Colon (tissue), 2 donors: ENCODE measurements around the gene LBHD2.

Experiments
- FAIRE-seq: peaks from 2 replicates; lab custom pipeline; 2012; peaks lifted over from hg19 to GRCh38; lab: Jason Lieb, UNC
- donor health status: control.
- donor health status: control.

Gene LBHD2

DNA sequence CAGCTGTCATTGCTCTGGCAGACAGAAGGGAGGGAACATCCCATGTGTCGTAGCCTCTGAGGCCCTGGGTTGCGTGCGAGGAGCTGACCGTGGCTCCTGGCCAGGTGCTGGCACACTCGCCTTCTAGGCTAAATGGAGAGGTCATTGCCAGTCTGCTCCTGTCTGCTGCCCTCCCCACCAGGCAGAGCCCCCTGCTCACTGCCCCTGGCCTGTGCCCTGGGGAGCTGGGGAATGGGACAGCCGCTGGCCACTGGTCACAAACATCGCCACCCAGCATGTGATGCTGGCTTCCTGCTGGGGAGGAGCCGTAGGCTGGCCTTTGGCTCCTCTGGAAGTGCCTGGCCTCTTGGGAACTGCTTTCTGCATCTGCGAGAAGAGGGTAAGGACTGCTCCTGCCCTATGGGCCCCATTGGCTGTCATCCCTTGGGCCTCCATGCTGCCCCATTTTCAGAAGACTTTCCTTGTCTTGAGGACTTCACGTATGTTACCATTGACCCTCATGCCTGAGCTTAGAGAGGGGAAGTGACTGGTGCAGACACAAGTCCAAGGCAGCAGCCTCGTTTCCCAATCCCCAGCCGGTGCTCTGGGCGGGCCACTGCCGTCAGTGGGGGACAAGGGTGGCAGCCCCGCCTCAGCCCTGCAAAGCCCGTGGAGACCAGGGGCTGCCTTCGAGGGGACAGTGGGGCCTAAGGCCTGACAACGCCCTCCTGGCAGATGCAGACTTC lies 37.3 kb downstream of the LBHD2 start:
- FAIRE-seq = no peak

DNA sequence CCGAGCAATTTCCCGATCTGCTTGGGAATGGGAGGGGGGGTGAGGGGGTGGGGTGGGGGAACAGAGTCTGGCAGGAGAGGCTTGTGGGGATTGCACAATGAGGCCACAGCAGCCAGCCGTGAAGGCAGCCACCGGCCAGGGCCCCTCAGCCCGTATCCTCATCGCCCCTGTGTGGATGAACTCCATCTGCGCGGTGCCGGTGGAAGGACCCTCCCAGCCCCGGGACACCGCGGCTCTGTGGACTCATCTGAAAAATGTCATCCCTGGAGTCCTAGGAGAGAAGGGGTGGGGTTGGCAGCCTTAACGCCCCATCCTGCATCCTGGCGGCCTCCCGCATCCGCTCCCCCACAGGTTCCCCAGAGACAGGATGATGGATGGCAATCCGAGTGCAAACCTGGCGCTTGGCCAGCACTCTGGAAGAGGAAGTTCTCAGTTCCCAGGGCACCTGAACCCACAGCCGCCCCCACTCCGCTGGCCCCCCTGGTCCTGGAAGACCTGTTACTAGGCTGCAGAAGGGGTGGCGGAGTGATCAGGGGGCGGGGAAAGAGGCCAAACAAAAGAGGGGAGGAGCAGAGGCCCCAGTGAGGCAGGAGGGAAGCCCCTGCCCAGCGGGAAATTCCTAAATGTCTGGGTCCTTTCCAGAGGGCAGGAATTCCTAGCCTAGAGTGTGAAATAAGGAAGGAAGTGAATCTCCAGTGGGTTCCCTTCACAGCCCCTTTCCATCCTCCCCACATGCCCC lies 38.0 kb downstream of the LBHD2 start:
- no peak for FAIRE-seq

DNA sequence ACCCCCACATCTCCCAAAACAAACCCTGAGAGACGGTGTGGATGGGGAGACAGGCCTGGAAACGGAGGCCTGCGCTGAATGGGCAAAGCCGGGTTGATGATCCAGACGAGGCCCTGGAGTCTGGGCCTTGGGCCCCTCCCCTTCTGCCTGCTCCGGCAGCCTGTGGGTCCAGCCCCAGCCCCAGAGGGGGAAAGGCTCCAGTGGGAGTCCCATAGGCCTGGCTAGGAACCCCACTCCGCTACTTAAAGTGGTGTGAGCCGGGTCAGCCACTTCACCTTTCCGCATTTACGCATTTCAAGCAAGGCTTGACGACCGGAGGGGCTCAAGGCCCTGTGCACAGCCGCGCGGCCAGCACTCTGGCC lies 38.6 kb downstream of the LBHD2 start:
- no peak for FAIRE-seq

DNA sequence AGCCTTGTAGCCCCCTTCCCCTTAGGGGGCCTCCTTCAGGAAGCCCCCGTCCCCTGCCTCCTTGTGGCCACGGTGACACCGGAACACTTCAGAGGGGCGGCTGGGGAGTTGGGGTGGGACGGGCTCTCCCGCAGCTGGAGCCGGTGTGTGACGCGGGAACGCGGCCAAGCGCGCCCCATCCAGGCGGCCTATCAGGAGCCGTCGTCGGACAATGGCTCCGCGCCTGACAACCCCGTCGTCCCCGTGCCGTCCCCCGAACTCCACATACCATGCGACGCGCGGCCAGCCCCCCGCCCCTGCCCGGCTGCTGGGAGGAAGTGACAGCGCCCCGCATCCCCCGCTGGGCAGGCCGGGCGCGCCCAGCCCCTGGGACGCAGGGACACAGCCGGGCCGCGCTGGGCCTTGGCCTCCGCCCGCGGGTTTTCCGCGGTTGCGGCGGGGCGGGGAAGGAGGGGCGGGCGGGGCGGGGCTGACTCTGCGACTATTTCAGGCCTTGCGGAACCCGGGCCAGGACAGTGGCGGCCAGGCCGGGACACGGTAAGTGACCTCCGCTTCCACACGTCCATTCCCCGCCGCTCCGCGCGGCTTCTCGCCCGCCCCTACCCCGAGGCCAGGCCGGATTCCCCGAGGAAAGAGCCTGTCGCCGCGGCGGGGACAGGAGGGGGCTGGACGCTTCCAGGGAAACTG lies 39.1 kb downstream of the LBHD2 start, which contains the start of gene TNFAIP2:
TNFAIP2 (plus strand) TSS at position 515 of the 687 bp plus-strand sequence. CDS start 2,997 bp downstream, outside the sequence.
- FAIRE-seq = no peak

DNA sequence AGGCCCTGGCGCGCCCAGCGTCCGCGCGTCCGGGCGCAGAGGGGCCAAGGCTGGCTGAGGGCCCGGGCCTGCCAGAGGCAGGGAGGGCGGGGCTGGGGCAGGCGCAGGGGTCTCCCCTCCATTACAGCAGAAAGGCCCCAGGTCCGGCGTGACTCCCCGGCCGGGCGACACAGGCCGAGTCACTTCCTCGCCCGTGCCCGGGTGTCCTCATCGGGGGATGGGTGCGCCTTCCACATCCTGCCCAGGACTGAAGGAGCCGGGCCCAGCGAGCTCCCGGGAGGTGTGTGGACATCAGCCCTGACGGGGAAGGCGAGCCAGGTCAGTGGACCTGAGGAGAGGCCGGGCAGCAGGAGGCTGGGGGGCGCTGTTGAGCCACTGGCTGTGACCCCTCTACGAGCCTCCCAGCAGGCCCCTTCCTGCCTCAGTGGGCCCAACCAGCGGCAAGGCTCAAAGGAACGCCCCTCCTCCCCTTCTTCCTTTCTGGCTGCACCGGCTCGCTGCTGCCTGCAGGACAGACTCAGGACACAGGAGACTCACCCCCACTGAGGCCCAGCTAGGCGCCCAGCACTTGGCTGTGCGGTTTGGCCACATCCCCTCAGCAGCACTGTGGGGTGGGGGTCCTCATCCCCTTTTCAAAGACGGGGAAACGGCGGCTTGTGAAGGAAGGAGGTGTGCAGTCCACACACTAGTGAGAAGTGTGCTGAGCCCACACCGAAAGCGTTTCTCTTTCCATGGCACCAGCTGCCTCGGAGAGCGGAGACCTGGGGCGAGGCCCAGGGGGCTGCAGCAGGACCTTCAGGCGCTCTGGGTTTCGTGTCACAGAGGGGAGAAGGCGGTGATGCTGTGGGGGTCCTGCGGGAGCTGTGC lies 39.9 kb downstream of the LBHD2 start:
- FAIRE-seq = no peak

DNA sequence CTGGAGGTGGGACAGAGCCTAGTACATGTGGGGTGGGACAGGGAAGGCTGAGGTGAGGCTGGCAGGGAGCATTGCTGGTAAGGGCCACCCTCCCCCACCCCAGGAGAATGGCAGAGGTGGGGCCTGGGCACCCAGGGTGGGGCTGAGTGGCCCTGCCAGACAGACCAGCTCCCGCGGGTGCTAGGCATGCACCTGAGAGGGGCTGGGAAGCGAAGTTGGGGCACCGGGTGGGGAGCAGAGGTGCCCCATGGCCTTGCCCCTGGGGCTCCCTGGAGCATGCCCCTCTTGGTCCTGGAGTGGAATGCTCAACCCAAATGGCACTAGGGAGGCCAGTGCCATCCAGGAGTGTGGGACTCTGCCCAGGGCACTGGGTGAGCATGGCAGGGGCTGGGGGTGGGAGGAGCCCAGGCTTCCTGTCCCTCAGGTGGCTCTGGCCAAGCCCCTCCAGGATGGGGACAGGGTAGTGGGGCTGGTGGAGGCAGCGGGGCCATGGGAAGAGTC lies 40.5 kb downstream of the LBHD2 start:
- no peak for FAIRE-seq

DNA sequence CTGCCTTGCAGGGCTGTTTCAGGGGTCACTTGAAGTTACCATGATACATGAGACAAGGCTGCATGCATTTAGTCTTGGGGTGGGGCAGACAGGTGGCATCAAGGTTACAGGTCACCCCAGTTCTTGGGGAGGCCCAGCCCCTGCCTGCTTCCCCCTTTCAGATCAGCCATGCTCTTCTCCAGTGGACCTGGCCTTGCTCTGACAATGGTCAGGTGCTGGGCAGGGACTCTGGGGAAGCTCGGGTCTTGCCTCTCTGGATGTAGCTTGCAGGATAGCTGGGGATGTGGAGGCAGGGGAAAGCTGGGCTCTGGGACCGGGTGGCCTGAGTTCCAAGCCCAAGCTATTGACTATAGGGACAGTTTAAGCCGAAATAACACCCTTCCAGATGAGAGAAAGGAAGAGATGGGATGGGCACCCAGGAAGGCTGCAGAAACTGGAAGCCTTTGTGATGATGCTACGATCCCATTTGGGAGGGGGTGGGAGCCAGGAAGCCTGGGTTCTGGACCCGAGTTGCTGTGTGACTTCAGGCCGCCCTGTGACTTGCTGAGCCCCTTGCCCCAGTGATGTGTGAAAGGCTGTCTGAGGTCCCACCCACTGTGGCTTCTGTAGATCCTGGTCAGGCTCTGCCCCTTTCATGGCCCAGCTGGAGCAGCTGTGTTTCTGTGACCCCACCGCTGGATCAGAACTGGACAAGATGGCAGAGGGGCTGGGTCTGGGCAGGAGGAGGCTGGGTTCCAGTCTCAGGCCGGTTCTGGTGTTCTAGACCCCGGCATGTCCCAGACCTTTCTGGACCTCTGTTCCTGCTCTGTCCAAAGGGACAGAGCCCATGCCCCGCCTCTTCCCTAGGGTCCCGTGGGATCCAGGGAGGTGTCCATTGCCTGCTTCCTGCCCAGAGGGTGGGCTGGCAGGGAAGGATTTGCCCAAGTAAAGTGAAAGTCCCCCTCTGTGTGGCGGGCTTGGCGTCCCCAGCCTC lies 41.4 kb downstream of the LBHD2 start:
- no peak for FAIRE-seq

DNA sequence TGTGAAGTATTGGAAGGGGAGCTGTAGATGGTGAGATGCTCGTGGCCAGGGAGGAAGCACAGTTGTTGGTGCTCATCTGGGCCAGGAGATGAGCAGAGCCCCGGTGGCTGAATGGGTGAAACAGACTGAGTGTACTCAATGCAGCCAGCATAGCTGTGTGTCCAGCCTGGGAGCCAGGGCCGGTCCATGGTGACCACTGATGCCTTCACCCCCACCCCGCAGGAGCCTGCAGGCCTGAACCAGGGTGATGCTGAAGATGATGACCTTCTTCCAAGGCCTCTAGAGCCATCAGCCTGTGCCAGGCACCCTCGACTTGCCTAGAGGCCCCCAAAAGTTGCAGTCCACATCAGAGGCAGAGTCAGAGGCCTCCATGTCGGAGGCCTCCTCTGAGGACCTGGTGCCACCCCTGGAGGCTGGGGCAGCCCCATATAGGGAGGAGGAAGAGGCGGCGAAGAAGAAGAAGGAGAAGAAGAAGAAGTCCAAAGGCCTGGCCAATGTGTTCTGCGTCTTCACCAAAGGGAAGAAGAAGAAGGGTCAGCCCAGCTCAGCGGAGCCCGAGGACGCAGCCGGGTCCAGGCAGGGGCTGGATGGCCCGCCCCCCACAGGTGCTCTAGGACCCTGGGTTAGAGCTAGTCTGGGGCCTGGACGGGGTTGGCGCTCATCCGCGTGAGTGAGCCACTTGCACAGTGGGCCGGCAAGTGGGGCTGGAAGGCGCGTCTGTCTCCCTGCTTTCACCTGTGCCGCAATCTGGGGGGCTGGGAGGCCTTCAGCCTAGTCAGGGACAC lies 42.3 kb downstream of the LBHD2 start:
- FAIRE-seq = no peak

DNA sequence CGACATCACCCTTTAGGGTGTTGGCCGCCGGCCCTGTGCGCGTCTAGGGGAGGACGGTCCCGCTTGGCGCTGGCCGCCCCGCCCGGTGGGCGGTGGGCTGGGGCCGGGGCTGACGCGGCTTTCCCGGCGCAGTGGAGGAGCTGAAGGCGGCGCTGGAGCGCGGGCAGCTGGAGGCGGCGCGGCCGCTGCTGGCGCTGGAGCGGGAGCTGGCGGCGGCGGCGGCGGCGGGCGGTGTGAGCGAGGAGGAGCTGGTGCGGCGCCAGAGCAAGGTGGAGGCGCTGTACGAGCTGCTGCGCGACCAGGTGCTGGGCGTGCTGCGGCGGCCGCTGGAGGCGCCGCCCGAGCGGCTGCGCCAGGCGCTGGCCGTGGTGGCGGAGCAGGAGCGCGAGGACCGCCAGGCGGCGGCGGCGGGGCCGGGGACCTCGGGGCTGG lies 42.9 kb downstream of the LBHD2 start:
- FAIRE-seq = no peak

DNA sequence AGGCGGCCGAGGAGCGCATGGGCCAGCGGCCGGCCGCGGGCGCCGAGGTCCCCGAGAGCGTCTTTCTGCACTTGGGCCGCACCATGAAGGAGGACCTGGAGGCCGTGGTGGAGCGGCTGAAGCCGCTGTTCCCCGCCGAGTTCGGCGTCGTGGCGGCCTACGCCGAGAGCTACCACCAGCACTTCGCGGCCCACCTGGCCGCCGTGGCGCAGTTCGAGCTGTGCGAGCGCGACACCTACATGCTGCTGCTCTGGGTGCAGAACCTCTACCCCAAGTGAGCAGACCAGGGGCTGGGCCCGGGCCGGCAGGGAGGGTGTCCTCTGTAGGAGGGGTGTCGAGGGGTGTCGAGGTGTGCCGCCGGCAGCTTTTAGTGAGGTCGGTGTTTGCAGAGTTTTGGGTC lies 43.3 kb downstream of the LBHD2 start:
- FAIRE-seq = no peak

DNA sequence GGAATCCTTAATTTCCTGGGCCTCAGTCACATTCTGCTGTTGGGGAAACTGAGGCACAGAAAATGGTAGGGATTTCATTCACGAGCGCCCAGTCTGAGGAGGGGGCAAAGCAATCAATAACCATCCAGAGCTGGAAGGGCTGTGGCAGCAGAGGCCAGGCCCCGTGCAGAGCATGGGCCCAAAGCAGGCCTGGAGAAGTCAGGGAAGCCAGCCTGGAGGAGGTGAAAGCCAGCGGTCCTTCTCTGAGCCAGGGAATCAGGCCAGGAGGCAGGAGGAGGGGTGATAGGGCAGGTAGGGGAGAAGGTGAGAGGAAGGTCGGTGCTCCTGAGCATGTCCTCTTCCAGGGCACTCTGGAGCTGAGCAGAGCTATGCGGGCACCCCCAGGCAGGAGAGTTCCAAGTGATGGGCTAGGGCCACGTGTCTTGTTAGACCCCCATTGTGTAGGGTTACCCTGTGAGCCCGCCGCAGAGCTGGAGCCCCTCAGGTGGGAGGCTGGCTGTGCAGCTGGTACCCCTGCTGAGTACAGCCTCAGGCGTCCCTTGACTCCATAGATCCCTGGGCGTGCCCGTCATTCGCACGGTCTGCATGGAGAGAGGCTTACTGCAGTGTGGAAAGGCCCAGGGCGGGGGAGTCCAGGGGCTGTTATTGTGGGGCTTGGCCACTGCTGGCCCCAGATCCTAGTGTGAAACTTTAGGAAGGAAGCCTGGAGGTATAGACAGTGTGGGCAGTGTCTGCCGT lies 44.0 kb downstream of the LBHD2 start:
- no peak for FAIRE-seq

DNA sequence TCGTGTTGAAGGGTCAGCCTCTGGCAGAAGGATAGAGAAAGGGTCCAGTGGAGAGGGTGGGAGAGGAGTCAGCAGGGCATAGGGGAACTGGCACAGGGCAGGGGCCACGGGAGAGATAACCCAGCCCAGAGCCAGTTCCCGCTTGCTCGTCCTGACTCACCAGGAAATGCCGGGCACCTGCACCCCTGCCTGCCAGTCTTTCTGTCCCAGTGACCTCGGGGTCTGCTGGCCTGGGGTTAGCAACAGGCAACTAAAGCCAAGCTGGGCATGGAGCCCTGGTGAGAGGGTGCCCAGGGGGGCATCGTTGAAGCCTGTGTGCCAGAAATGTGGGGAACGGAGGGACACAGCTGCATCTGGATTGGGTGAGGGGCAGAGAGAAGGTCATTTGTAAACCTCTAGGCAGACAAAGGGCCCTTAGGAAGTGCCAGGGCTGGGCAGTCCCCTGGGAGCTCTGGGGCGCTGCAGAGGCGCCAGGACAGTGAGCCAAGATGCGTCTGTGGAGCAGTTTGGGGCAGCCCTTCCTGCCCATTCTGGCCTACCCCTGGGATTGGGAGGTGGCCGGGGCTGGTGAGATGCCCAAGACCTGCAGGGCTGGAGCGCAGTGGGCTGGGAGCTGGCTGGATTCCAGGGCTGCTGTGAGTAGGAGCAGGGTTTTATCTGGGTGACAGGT lies 44.8 kb downstream of the LBHD2 start:
- no peak for FAIRE-seq

DNA sequence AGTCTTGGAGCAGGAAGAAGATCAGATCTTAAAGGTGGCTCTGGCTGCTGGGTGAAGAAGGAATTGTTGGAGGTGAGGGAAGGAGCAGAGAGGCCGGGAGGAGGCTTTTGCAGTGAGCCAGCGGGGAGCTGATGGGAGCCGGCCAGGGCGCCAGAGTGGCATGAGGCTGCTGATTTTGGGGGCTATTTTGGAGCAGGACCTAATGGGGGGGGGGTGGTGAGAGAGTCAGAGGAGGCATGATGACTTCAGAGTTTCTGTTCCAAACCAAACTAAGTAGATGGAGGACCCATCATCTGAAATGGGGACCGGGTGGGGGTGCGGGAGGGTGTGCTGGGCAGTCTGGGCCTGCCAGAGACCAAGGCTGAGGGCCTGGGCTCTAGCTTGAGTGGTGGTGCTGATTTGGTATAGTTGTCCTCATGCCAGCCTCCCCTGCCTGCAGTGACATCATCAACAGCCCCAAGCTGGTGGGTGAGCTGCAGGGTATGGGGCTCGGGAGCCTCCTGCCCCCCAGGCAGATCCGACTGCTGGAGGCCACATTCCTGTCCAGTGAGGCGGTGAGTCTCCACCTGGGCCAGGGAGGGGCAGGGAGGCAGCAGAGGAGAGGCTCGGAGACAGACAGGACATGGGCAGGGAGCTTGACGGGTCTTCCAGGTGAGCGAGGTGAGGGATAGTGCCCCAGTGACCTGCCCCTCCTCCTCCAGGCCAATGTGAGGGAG lies 45.4 kb downstream of the LBHD2 start:
- FAIRE-seq = no peak

DNA sequence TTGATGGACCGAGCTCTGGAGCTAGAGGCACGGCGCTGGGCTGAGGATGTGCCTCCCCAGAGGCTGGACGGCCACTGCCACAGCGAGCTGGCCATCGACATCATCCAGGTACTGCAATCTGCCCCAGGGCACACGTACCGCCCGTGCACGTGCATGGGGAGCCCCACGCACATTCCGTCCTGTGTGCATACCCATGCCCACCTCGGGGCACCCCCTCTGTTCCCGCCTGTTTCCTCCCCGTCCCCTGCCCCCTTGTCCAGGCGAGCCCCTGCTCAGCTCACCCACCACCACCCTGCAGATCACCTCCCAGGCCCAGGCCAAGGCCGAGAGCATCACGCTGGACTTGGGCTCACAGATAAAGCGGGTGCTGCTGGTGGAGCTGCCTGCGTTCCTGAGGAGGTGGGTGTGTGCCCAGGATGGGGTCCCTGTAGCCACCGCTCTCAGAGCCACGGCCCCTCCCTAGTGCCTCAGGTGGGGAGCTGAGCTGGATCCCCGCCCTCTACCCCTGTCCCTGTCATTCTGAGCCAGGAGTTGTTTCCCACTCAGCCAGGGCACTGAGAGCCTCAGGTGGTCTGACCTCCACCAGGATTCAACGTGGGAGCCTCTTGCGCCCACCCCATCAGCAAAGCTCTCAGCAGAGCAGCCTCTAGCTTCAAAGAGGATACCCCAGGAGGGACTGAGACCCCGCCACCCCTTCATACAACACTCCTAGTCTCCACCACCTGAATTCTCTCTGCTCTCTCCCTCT lies 46.2 kb downstream of the LBHD2 start:
- FAIRE-seq = no peak

DNA sequence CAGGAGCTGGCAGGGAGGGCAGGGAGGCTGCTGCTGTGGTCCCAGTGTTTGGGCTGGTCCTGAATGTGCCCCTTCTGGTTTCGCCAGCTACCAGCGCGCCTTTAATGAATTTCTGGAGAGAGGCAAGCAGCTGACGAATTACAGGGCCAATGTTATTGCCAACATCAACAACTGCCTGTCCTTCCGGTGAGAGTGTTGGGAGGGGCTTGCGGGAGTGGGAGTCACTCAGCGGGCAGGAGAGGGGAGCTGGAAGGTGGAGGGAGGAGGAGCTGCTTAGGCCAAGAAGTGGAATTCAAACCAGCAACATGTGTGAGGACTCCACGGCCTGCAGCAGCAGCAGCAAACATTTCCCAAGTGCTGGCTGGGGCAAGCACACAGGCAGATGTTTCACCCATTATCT lies 47.0 kb downstream of the LBHD2 start:
- FAIRE-seq = no peak

DNA sequence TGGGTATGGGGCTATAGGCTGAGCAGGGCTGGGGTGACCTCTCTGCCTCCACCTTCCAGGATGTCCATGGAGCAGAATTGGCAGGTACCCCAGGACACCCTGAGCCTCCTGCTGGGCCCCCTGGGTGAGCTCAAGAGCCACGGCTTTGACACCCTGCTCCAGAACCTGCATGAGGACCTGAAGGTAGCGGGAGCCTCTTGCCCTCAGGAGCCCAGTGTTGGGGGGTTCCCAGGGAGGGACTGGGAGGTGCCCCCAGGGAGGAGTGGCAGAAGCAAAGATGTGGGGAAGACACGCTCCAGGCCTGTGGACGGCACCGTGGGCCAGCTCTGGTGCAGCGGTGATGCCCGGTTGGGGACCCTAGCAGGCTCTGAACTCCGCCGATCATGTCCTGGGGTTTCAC lies 47.6 kb downstream of the LBHD2 start:
- FAIRE-seq = no peak
